Hindlimb muscle (tissue), 1 donor: ENCODE results near the gene HRH3. TPM values are rescaled to one million over a fixed set of nuclear protein-coding genes. Genes with fewer than 3 reads are reported as not detected.

Source experiments
- DNase-seq: peaks from one replicate; pipeline ENCODE4 v3.0.0-alpha.2; 2013
- polyA plus RNA-seq: library from polyadenylated mRNA; unstranded; fragments of 120-200 nt; gene quantifications from one replicate; pipeline ENCODE4 v1.2.1, GENCODE V29; 2013; ENCODE audit not compliant: insufficient read length

Gene HRH3
- polyA plus RNA-seq, 1 donor: 2.2 TPM

- no peak for DNase-seq
These were observed 22.3 kb downstream of the HRH3 start for GRCh38 chr20:62197801-62198200.

- DNase-seq: no peak
These were observed 22.8 kb downstream of the HRH3 start for GRCh38 chr20:62197311-62197710.

GRCh38 chr20:62196286-62196685, 23.8 kb downstream of the HRH3 start:
- no peak for DNase-seq

GRCh38 chr20:62195736-62196135, 24.3 kb downstream of the HRH3 start:
- DNase-seq: no peak

- DNase-seq: no peak
These were observed 25.0 kb downstream of the HRH3 start for GRCh38 chr20:62195075-62195405.

GRCh38 chr20:62193079-62194025, 26.7 kb downstream of the HRH3 start:
- DNase-seq: no peak

GRCh38 chr20:62192635-62193034, 27.4 kb downstream of the HRH3 start:
- no peak for DNase-seq

GRCh38 chr20:62191781-62192559, 28.1 kb downstream of the HRH3 start:
- DNase-seq: no peak

- DNase-seq: no peak
These were observed 29.3 kb downstream of the HRH3 start for GRCh38 chr20:62190639-62191411.

GRCh38 chr20:62186887-62187866, 32.9 kb downstream of the HRH3 start:
- DNase-seq: no peak

- no peak for DNase-seq
These were observed 34.0 kb downstream of the HRH3 start for GRCh38 chr20:62186096-62186426.

- no peak for DNase-seq
These were observed 36.5 kb downstream of the HRH3 start for GRCh38 chr20:62183426-62184142.

- DNase-seq: peak; percentile 95
These were observed 37.3 kb downstream of the HRH3 start, which contains the start of gene MTG2 for GRCh38 chr20:62182469-62183425. MTG2 (plus strand) TSS chr20:62183028; CDS start chr20:62193421, 10,393 bp downstream.

- DNase-seq: no peak
These were observed 38.3 kb downstream of the HRH3 start for GRCh38 chr20:62181808-62182207.

- no peak for DNase-seq
These were observed 40.9 kb downstream of the HRH3 start for GRCh38 chr20:62179162-62179504.

- no peak for DNase-seq
These were observed 41.5 kb downstream of the HRH3 start for GRCh38 chr20:62178316-62179161.

- no peak for DNase-seq
These were observed 42.8 kb downstream of the HRH3 start for GRCh38 chr20:62177307-62177706.

- DNase-seq: no peak
These were observed 43.2 kb downstream of the HRH3 start for GRCh38 chr20:62176866-62177265.

- DNase-seq: no peak
These were observed 44.4 kb downstream of the HRH3 start for GRCh38 chr20:62175711-62176110.
